GM12873 (cell line): ENCODE results near the gene ANGPTL5.

Experiments used
- CTCF ChIP-seq: IDR thresholded peaks from 2 replicates; pipeline ENCODE4 v1.5.1; 2012; ENCODE audit warnings: low read depth, mild to moderate bottlenecking, moderate library complexity, low read length, control low read depth; ENCODE audit not compliant: insufficient read depth; ENCODE audit errors: missing control alignments

ANGPTL5 gene

GRCh38 chr11:101885631-101886030 lies 30.7 kb downstream of the ANGPTL5 start:
- TF ChIP-seq CTCF, result no peak

- no peak for TF ChIP-seq CTCF
Observed at GRCh38 chr11:101881586-101881985, 34.7 kb downstream of the ANGPTL5 start.

DNA sequence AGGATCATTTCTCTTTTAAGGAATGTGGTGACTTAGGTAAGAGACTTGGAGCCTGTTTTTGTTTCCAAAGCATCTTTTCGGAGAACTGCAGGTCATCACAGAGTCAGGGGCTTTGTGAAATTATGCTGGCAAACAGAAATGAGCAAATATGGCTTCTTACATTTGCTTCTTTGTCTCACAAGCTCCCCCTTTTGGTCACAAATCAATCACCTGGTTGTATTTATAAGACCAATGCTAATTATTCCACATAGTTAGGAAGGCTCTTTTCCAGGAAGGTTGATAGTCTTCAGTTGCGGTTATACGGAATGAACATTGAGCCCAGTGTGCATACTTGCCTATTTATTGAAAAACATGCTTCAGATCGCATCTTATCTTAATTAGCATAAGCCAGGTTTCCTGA lies 36.1 kb downstream of the ANGPTL5 start:
- peak; percentile 55 for TF ChIP-seq CTCF

DNA sequence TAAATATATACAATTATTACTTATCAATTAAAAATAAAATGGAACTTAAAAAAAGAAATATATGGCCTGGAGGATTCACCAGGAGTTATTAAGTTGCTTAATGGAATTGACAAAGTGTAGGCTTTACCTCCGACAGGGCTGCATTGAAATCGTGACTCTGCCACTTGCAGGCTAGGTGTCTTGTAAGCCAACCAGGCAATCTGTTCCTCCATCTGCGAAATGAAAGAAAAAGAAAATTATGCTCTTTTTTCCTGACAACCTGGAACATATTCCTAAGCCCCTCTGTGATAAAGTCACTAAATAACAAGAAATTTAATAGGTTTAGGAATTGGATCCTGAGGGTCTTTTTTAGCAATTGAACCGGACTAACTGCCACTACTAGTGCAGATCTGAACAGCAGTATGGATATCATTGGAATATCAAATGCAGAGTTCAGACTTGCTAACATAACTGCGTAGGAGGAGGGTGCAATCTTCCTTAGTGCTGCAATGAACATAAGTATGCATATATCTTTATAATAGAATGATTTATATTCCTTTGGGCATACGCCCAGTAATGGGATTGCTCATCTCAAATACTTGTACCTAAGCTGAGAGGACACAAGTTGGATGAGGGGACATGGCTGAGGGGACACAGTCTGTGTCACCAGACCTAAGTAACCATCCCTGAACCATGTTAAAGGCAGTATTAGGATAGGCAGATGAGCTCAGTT lies 44.0 kb downstream of the ANGPTL5 start:
- TF ChIP-seq CTCF, result no peak

- no peak for TF ChIP-seq CTCF
Observed at GRCh38 chr11:101870510-101870909, 45.8 kb downstream of the ANGPTL5 start.

DNA sequence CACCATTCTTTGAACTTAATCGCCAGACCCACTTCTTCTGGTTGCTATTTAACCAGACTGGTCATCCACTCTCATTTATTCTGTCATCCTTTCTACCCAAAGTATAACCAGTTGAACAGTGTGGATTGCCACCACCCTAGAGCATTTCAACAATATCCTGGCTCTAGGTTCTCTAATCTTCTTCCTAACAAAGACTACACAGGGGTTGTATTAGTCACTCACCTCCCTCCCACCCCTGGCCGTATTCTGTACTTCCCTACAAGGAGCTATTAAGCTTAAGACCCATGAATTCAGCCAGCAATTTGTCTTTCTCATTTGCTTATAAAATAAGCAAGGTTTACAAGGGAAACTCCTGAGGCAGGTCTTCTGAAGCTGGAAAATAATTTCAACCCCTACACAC lies 48.4 kb downstream of the ANGPTL5 start:
- TF ChIP-seq CTCF, result no peak

- TF ChIP-seq CTCF, result no peak
Observed at GRCh38 chr11:101866619-101867491, 49.5 kb downstream of the ANGPTL5 start.
